Measurements from ENCODE around the gene RNF145.
"Not testable (repeated sequence)": the region's sequence is repeated elsewhere in the genome, so short reads cannot be mapped to it uniquely, and the experiment has no call there.

The RNF145 gene

DNA sequence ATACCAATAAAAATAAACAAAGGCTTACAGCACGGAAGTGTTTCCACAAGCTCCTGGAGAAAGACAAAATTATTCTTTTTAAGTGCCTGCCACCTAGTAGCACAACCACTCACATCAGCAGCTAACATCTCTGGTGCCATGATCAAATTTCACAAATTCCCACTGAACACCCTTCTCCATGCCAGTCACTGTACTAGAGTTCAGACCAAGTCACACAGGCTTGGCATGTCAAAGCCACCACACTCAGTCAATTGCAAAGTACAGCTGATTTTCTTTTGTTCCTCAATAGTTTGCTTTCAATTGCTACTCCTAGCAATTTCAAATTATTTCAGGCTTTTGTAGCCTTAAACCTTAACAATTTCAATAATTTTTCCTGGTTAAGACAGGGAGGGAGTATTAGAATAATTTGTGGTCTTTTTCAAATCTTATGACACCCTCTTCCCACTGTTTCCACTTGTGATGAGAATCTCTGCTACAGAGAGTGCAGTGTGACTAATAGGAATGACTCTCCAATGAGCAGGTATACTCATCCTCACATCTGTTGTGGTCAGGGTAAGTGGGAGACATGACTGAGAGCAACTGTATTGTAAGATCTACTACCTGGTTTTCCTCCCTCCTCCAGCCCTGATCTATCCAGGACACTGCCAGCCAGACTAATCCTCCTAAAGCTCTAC, 46.2 kb downstream of the RNF145 start:
- in situ Hi-C loops (cut with MboI; ENCODE audit: low sequenced_read_pairs) = no loop called here

DNA sequence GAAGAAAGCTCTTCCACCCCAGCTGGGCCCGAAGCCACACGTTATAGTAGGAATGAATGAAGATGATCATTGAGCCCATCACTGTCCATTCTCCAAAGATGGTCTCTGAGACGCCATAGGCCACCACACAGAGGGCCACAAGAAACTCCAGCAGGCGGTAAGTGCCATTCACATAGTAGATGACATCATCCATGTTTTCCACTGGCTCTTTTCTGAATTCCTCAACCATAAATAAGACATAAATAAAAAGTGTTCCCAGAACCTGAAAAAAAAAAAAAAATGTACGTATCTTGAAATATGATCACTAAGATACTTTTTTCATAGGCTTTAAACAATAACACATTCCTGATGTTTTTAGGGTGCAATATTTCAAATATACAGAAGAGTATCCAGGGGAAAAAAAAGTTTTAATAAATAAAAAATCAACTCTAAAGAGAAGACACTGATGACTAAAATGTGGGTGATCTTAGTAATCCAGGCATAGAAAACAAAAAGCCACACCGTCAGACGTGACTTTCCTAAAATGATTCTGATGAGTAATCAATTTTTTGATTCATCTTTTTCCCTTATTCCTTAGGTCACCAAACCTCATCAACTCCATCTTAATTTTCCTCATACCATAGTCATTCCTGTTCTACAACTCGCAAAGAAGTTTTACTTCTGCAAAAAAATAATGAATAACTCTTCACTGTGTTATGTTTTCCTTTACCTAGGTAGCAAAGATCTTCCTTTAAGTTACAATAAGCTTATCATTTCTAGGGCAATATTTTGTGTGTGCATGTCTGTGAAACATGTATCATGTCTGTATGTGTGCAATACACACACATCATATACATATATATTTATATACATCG, 47.8 kb downstream of the RNF145 start:
- in situ Hi-C loops (cut with MboI; ENCODE audit: low sequenced_read_pairs) = no loop called here

DNA sequence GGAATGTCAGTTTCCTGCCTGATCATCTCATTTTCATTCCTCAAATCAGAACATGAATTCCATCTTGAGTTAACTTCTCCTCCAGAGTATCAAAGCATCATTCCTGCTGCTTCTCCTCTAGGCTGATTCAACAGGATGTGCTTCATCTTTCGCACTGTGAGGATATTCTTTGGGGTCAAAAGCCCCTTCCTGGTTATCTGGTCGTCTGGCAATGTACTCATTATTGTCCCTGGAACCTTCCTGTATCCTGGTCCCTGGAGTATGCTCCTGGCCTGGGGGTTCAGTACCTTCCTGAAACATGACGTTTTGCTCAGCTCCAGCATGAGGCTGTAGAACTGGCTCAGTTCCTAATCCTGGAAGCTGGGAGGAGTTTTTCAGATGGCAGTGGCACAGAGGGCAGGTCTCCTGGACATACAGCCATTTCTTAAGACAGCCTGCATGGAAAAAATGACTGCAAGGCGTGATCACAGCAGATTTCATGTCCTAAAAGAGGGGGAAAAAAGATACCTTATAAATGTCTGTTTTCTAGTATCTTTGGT, 50.7 kb downstream of the RNF145 start:
- in situ Hi-C loops (cut with MboI; ENCODE audit: low sequenced_read_pairs) = loop anchor here (10.0 kb wide), 1 partner anchor 826 kb away; no protein-coding TSS in a partner anchor

DNA sequence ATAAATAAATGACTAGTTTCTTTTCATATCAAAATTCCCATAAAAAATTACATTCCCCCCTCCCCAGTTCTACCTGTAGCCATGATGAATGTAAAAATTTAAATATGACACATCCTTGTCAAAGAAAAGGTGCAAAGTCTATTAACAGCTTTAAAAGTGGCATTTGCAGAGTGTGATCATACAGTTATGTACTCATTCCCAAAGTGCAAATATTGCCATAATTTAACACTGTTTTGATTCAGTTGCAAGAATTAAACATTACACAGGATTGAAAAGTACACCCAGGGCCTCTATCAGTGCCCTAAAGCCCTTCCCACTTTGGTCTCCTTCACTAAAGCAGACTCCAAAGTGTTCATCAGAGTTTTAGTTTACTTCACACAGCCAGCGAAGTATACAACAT, 51.8 kb downstream of the RNF145 start:
- in situ Hi-C loops (cut with MboI; ENCODE audit: low sequenced_read_pairs) = loop anchor here (10.0 kb wide), 1 partner anchor 827 kb away; no protein-coding TSS in a partner anchor

- in situ Hi-C loops (cut with MboI; ENCODE audit: low sequenced_read_pairs) = loop anchor here (10.0 kb wide), 1 partner anchor 828 kb away; no protein-coding TSS in a partner anchor
These were observed 52.7 kb downstream of the RNF145 start for GRCh38 chr5:159156426-159157238.

GRCh38 chr5:159155960-159156359, 53.4 kb downstream of the RNF145 start:
- in situ Hi-C loops (cut with MboI; ENCODE audit: low sequenced_read_pairs) = loop anchor here (10.0 kb wide), 1 partner anchor 829 kb away; no protein-coding TSS in a partner anchor

DNA sequence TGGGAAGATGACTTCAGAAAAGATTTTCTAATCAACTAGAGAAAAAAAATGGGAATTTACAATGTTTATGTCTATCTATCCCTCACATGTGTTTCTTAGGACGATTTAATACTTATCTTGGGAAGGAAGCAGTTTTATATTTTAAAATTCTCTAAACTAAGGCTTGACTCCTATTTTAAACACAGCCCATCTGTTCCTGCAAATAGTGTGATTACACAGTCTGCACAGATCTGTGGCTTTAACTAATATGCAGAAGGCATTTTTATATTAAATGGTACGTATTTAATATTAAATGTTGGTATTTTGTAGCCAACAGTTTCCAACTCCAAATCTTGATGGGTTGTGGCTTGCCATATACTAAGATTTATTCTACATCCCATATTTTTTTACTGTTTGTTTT, 56.5 kb downstream of the RNF145 start:
- in situ Hi-C loops (cut with MboI; ENCODE audit: low sequenced_read_pairs) = loop anchor here (10.0 kb wide), 1 partner anchor 832 kb away; no protein-coding TSS in a partner anchor

DNA sequence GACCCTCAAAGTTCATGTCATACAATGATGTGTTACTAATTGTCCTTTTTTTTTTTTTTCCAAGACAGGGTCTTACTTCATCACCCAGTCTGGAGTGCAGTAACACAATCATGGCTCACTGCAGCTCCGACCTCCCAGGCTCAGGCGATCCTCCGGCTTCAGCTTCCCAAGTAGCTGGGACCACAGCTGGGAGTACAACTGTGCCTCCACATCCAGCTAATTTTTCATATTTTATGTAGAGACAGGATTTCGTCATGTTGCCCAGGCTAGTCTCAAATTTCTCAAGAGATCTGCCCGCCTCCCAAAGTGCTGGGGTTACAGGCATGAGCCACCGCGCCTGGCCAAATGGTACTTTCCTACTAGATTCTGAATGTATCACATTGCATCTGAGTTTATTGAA, 60.3 kb downstream of the RNF145 start:
- in situ Hi-C loops (cut with MboI; ENCODE audit: low sequenced_read_pairs) = no loop called here

DNA sequence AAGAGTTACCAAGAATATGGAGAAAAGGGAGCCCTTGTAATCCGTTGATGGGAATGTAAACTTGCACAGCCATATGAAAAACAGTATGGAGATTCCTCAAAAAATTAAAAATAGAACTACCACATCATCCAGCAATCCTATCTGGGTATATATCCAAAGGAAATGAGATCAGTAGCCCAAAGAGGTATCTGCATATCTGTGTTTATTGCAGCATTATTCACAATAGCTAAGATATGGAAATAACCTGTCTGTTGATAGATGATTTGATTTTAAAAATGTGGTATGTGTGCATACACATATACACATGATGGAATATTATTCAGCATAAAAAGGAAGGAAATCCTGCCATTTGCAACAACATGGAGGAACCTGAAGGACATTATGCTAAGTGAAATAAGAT, 61.4 kb downstream of the RNF145 start:
- in situ Hi-C loops (cut with MboI; ENCODE audit: low sequenced_read_pairs) = no loop called here

- in situ Hi-C loops (cut with MboI; ENCODE audit: low sequenced_read_pairs) = no loop called here
These were observed 62.5 kb downstream of the RNF145 start for GRCh38 chr5:159146839-159147238.

GRCh38 chr5:159145160-159145559, 64.2 kb downstream of the RNF145 start:
- in situ Hi-C loops (cut with MboI; ENCODE audit: low sequenced_read_pairs) = not testable (repeated sequence)

- in situ Hi-C loops (cut with MboI; ENCODE audit: low sequenced_read_pairs) = no loop called here
These were observed 69.6 kb downstream of the RNF145 start for GRCh38 chr5:159139802-159140201.

GRCh38 chr5:159135896-159136531, 73.3 kb downstream of the RNF145 start:
- in situ Hi-C loops (cut with MboI; ENCODE audit: low sequenced_read_pairs) = no loop called here

DNA sequence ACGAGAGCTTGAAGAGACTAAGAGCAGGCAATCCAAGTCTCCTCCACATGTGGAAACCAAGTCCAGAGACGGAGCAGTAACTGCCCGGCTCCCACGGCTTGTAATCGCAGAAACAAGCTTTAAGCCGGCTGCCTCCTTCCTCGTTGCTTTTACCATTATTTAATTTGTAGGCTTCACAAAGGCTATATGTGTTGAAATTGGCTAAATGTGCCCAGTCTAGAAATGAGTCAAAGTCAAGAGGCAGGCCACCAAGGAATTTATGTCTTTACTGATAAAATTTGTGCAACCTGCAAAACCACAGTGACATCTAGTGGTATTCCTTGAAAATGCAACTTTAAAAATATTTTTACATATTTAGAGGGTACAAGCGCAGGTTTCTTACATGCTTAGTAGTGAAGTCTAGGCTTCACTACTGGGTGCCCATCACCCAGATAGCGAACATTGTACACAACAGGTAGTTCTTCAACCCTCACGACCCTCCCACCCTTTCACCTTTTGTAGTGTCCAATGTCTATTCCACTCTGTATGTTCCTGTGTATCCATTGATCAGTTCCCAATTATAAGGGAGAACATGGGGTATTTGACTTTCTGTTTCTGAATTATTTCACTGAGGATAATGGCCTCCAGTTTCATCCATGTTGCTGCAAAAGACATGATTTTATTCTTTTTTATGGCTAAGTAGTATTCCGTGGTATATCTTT, 76.2 kb downstream of the RNF145 start:
- in situ Hi-C loops (cut with MboI; ENCODE audit: low sequenced_read_pairs) = no loop called here

- in situ Hi-C loops (cut with MboI; ENCODE audit: low sequenced_read_pairs) = no loop called here
These were observed 76.8 kb downstream of the RNF145 start for GRCh38 chr5:159132429-159133040.

DNA sequence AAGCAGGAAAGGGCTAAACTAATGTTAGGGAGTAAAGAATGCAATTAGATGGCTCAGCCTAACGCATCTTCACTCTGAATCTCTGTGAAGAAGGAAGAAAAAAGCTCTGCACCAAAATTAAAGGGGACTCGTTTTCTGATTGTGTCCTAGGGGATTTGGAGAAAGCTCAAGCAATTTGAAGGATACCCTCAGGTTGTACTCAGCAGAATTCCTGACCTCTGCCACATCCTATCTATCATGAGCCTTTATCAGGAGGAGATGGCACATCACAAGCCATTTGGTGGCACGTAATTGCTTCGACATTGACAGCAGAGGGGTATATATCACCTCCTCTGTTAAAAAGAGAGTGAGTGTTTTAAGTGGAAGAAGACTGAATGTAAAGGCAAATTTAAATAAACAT, 77.4 kb downstream of the RNF145 start:
- in situ Hi-C loops (cut with MboI; ENCODE audit: low sequenced_read_pairs) = no loop called here

DNA sequence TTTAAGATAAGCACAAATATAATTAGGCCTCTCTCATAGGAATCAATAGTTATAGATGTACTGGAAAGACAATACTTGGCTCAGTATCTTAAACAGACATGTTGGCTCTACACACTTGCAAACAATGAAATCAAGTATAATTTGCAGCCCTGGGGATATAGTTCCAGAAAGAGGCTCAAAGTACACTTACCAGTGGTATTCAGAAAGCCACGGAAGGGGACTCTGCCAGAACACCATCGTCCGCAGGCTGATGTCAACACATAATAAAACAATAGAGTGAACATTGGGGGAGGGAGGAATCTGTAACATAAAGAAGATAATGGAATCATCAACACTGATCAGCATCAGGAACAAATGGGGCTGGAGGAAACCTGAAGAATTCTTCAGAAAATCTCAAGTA, 78.5 kb downstream of the RNF145 start:
- in situ Hi-C loops (cut with MboI; ENCODE audit: low sequenced_read_pairs) = no loop called here

DNA sequence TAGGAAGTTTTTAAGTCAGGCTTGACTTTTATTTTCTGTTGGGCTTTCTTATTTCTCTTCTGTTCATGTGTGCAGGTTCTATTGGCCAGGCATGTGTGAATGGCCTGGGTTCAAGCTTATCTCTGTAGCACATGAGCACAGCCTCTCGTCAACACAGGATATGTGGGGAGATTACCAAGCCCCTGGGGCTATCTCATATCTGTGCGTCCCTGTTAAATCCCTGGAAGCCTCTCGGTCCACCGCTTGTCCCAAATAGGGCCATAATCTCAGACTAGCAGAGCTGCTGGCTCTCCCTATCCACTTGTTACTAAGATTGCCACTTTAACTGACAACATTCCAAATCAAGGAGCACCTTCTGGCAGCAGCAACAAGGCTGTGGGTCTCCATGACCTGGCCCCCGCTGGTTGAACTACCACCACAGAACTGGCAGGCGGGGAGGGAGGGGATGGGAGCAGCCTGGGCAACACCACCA, 81.2 kb downstream of the RNF145 start:
- in situ Hi-C loops (cut with MboI; ENCODE audit: low sequenced_read_pairs) = no loop called here

DNA sequence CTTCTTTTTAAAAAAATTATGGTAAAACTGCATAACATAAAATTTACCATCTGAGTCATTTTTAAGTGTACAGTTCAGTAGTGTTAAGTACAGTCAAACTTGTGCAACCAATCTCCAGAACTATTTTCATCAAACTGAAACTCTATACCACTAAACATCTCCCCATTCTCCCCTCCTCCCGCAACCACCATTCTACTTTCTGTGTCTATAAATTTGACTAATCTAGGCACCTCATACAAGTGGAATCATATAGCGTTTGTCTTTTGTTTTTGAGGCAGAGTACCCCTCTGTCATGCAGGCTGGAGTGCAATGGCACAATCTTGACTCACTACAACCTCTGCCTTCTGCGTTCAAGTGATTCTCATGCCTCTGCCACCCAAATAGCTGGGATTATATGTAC, 85.7 kb downstream of the RNF145 start:
- in situ Hi-C loops (cut with MboI; ENCODE audit: low sequenced_read_pairs) = loop anchor here (25.0 kb wide), 1 partner anchor 1361 kb away; no protein-coding TSS in a partner anchor

Data from HL-60/S4 (cell line).